ENCODE measurements around the gene GALE. TPM values are rescaled to one million over a fixed set of nuclear protein-coding genes. Genes with fewer than 3 reads are reported as not detected.

The GALE gene
- total and polyA plus RNA-seq, 5 experiments from 2014 or later = 8.0 to 12.7 (median 8.7) TPM

GRCh38 chr1:23825762-23826522 lies 25.4 kb upstream of the GALE start:
- peaks cover 16 to 29% (median 25%) of the 10 kb centered on the region in 4 donors for H3K4me1 Mint-ChIP-seq
- no peaks in the 10 kb centered on the region for H3K9me3 Mint-ChIP-seq

GRCh38 chr1:23825076-23825761 lies 24.7 kb upstream of the GALE start, which contains the start of gene HMGCL:
Gene HMGCL (minus strand): TSS chr1:23825429. CDS start chr1:23825415, 14 bp downstream.
- peak; percentile 97 for ATAC-seq

More at GRCh38 chr1:23825762-23826522, 25.4 kb upstream of the GALE start:
- ATAC-seq = peak in 1 of 2 donors; percentile 8
- peaks cover 0 to 2% (median 0%) of the 10 kb centered on the region in 3 donors for H3K36me3 Mint-ChIP-seq
- POLR2A ChIA-PET = interaction anchor here (0.6 to 3.7 kb wide), 22 partner anchors 9 to 1604 kb away, joined by 3 to 29 read pairs (median 4); partner anchors contain the start of genes ELOA, FUCA1, GALE and LYPLA2
- peak overlapping the region; percentile 90 to 97 (median 94) for H3K4me3 Mint-ChIP-seq
- DNase-seq = peak in 1 of 10 donors; percentile 10
- H3K27me3 Mint-ChIP-seq = no peaks in the 10 kb centered on the region
- peak overlapping the region; percentile 93 to 98 (median 96) for H3K27ac Mint-ChIP-seq

GRCh38 chr1:23824711-23825075 lies 24.1 kb upstream of the GALE start:
- Mint-ChIP-seq H3K4me3 (peak overlapping the region; percentile 90 to 97 (median 94)), H3K9me3 (no peaks in the 10 kb centered on the region), H3K4me1 (peaks cover 19 to 29% (median 25%) of the 10 kb centered on the region in 4 donors), H3K27me3 (no peaks in the 10 kb centered on the region), H3K36me3 (peaks cover 0 to 6% (median 4%) of the 10 kb centered on the region in 3 donors), H3K27ac (peak overlapping the region; percentile 93 to 98 (median 96))
- POLR2A ChIA-PET = interaction anchor here (0.6 to 3.7 kb wide), 16 partner anchors 8 to 135 kb away, joined by 3 to 29 read pairs (median 6); partner anchors contain the start of genes FUCA1, GALE, LYPLA2 and PITHD1
- ATAC-seq = peak; percentile 9
- DNase-seq = no peak

More at GRCh38 chr1:23825076-23825761, 24.7 kb upstream of the GALE start, which contains the start of gene HMGCL:
- Mint-ChIP-seq H3K9me3 (no peaks in the 10 kb centered on the region), H3K27ac (peak within 1 kb of the TSS; percentile 93 to 98 (median 96)), H3K4me3 (peak within 1 kb of the TSS; percentile 90 to 97 (median 94)), H3K36me3 (peaks cover 0 to 4% (median 3%) of the 10 kb centered on the region in 3 donors), H3K27me3 (no peaks in the 10 kb centered on the region), H3K4me1 (peaks cover 19 to 29% (median 25%) of the 10 kb centered on the region in 4 donors)
- peak; percentile 81 to 93 (median 85) for DNase-seq
- POLR2A ChIA-PET = interaction anchor here (0.6 to 3.7 kb wide), 24 partner anchors 8 to 1605 kb away, joined by 3 to 29 read pairs (median 4); partner anchors contain the start of genes ELOA, FUCA1, GALE and LYPLA2

DNA sequence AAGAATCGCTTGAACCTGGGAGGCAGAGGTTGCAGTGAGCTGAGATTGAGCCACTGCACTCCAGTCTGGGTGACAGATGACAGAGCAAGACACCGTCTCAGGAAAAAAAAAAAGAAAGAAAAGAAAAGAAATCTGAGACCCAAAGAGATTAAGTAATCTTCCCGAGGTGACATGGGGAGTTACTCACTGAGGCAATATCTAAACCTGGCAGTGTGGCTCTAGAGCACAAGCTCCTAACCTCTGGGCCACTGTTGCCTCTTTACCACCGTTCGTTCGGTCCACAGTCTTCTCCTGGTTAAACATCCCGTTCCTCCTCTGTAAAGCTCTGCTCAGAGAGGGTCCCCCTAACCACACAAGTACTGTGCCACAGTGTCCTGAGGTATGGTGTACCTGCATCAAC lies 23.2 kb upstream of the GALE start:
- Mint-ChIP-seq H3K27ac (peak overlapping the region in 9 of 10 donors; percentile 66 to 98 (median 94)), H3K36me3 (peaks cover 0 to 9% (median 4%) of the 10 kb centered on the region in 3 donors), H3K9me3 (no peaks in the 10 kb centered on the region), H3K4me3 (peak overlapping the region; percentile 41 to 97 (median 82)), H3K27me3 (no peaks in the 10 kb centered on the region), H3K4me1 (peaks cover 19 to 29% (median 25%) of the 10 kb centered on the region in 4 donors)
- POLR2A ChIA-PET = interaction anchor here (2.7 to 3.7 kb wide), 3 partner anchors 13 to 46 kb away, joined by 9 to 29 read pairs (median 16); partner anchors contain the start of genes GALE and PITHD1
- ATAC-seq (no peak), DNase-seq (no peak)

- ATAC-seq = no peak
- no peak overlapping the region for H3K4me3 Mint-ChIP-seq
- H3K36me3 Mint-ChIP-seq = peaks cover 0 to 67% (median 17%) of the 10 kb centered on the region in 3 donors
- H3K4me1 Mint-ChIP-seq = peaks cover 0 to 8% (median 2%) of the 10 kb centered on the region in 4 donors
- H3K27ac Mint-ChIP-seq = no peak overlapping the region
- H3K27me3 Mint-ChIP-seq = no peaks in the 10 kb centered on the region
- no peaks in the 10 kb centered on the region for H3K9me3 Mint-ChIP-seq
- no peak for DNase-seq
- POLR2A ChIA-PET = interaction anchor here (2.5 kb wide), 1 partner anchor 8 kb away, joined by 15 read pairs; the partner anchor contains the start of gene HMGCL
Measured at GRCh38 chr1:23817633-23818032, 17.1 kb upstream of the GALE start.

DNA sequence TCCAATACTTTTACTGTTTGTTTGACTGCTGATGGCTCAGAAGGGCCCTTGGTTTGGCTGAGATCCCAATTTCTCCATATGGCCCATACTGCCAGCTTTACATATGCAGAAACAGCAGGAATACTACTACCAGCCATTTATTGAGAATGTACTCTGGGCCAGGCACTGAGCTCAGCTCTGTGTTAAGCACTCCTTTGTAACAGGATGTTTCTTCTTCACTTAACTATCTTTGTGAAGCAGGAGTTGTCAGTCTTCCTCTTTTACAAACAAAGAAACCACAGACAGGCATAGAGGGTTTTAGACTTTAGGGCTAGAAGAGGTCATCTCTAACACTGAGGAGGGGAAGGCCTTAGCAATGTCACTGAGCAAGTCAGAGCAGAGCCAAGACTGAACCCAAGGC lies 16.4 kb upstream of the GALE start:
- H3K27me3 Mint-ChIP-seq = no peaks in the 10 kb centered on the region
- DNase-seq = no peak
- H3K27ac Mint-ChIP-seq = no peak overlapping the region
- ATAC-seq = no peak
- H3K9me3 Mint-ChIP-seq = no peaks in the 10 kb centered on the region
- H3K4me3 Mint-ChIP-seq = no peak overlapping the region
- POLR2A ChIA-PET = interaction anchor here (2.5 kb wide), 1 partner anchor 9 kb away, joined by 15 read pairs; the partner anchor contains the start of gene HMGCL
- H3K4me1 Mint-ChIP-seq = peaks cover 0 to 6% (median 2%) of the 10 kb centered on the region in 4 donors
- peaks cover 0 to 71% (median 17%) of the 10 kb centered on the region in 3 donors for H3K36me3 Mint-ChIP-seq

DNA sequence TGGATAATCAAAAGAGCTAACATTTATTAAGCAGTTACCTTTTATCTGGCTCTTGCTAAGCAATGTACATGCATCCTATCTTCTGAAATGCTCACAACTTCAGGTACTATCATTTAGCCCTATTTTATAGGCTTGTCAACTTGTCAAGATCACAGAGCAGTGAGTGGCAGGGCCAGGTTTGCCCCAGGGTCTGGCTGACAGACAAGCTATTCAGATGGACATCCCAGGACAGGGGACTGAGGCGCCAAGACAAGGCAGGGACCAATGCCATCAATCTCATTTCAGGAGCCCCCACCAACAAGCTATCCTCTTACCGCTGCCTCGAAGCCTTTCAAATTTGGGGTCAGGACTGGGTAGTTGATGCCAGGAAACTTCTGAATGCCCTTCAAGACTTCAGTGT lies 15.8 kb upstream of the GALE start:
- Mint-ChIP-seq H3K27me3 (no peaks in the 10 kb centered on the region), H3K9me3 (no peaks in the 10 kb centered on the region), H3K4me3 (no peak overlapping the region), H3K27ac (no peak overlapping the region), H3K36me3 (peaks cover 0 to 71% (median 17%) of the 10 kb centered on the region in 3 donors), H3K4me1 (peaks cover 0 to 3% (median 2%) of the 10 kb centered on the region in 4 donors)
- no peak for DNase-seq
- ATAC-seq = no peak
- POLR2A ChIA-PET = interaction anchor here (2.5 kb wide), 1 partner anchor 9 kb away, joined by 15 read pairs; the partner anchor contains the start of gene HMGCL

- Mint-ChIP-seq H3K9me3 (no peaks in the 10 kb centered on the region), H3K27ac (peak overlapping the region in 1 of 10 donors; percentile 49), H3K36me3 (peaks cover 0 to 72% (median 14%) of the 10 kb centered on the region in 3 donors), H3K4me3 (no peak overlapping the region), H3K27me3 (no peaks in the 10 kb centered on the region), H3K4me1 (peaks cover 8 to 20% (median 18%) of the 10 kb centered on the region in 4 donors)
- ATAC-seq (no peak), DNase-seq (no peak)
- POLR2A ChIA-PET = interaction anchor here (0.6 kb wide), 1 partner anchor 84 kb away, joined by 3 read pairs; no protein-coding TSS in a partner anchor
Measured at GRCh38 chr1:23814016-23814415, 13.5 kb upstream of the GALE start.

- H3K9me3 Mint-ChIP-seq = no peaks in the 10 kb centered on the region
- peak overlapping the region in 7 of 10 donors; percentile 16 to 79 (median 65) for H3K27ac Mint-ChIP-seq
- H3K4me1 Mint-ChIP-seq = peaks cover 9 to 23% (median 18%) of the 10 kb centered on the region in 4 donors
- peak; percentile 75 to 79 for ATAC-seq
- POLR2A ChIA-PET = interaction anchor here (0.8 to 3.1 kb wide), 7 partner anchors 10 to 106 kb away, joined by 3 to 16 read pairs (median 6); partner anchors contain the start of genes GALE and HMGCL
- peak in 8 of 10 donors; percentile 41 to 67 (median 54) for DNase-seq
- H3K4me3 Mint-ChIP-seq = no peak overlapping the region
- H3K27me3 Mint-ChIP-seq = no peaks in the 10 kb centered on the region
- H3K36me3 Mint-ChIP-seq = peaks cover 0 to 47% (median 5%) of the 10 kb centered on the region in 3 donors
Measured at GRCh38 chr1:23810818-23811540, 10.4 kb upstream of the GALE start.

GRCh38 chr1:23809751-23810171 lies 9.2 kb upstream of the GALE start:
- ATAC-seq = peak; percentile 97 to 98
- peak; percentile 75 to 89 (median 81) for DNase-seq
- H3K27me3 Mint-ChIP-seq = no peaks in the 10 kb centered on the region
- POLR2A ChIA-PET = interaction anchor here (0.6 to 3.1 kb wide), 6 partner anchors 9 to 107 kb away, joined by 3 to 16 read pairs (median 6); partner anchors contain the start of genes FUCA1, GALE and HMGCL
- peak overlapping the region in 1 of 10 donors; percentile 2 for H3K4me3 Mint-ChIP-seq
- no peaks in the 10 kb centered on the region for H3K9me3 Mint-ChIP-seq
- peaks cover 12 to 26% (median 18%) of the 10 kb centered on the region in 4 donors for H3K4me1 Mint-ChIP-seq
- H3K27ac Mint-ChIP-seq = peak overlapping the region in 6 of 10 donors; percentile 15 to 67 (median 47)
- peaks cover 0 to 41% (median 5%) of the 10 kb centered on the region in 3 donors for H3K36me3 Mint-ChIP-seq

DNA sequence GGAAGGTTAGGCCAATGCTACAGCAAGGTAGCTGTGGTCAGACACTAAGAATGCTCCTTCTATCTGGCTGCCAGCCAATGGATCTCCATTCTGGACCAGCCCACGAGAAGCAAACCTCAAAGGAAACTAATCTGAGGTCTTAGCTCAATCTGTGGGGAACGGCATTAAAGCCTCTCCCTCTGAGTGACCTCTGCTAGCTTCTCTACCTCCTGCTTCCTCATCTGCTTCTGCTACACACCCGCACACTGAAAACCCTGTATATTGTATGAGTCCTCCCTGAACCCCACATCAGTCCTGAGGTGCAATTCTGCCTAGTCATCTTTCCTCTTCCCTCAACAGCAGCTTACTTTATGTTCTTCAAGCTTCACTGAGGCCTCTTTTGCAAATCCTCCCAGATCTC lies 6.9 kb upstream of the GALE start:
- Mint-ChIP-seq H3K4me3 (no peak overlapping the region), H3K27ac (peak overlapping the region in 2 of 10 donors; percentile 31 to 63), H3K9me3 (no peaks in the 10 kb centered on the region), H3K27me3 (no peaks in the 10 kb centered on the region), H3K4me1 (peaks cover 12 to 28% (median 18%) of the 10 kb centered on the region in 4 donors), H3K36me3 (peaks cover 0 to 26% (median 0%) of the 10 kb centered on the region in 3 donors)
- POLR2A ChIA-PET = interaction anchor here (1.2 to 1.5 kb wide), 2 partner anchors 14 to 18 kb away, joined by 3 to 7 read pairs; partner anchors contain the start of gene HMGCL
- no peak for DNase-seq
- no peak for ATAC-seq
